ENCODE data around the gene CDHR4. TPM values are rescaled to one million over a fixed set of nuclear protein-coding genes. Genes with fewer than 3 reads are reported as not detected.
A peak's percentile ranks its signal among the peaks of the same experiment; 100 is the strongest.

Gene CDHR4
- total and polyA plus RNA-seq, 10 donors: 0.06 to 0.29 TPM; not detected in 8

GRCh38 chr3:49799105-49799504, 568 bp downstream of the CDHR4 start:
- Histone ChIP-seq H3K9me3 (no peaks in the 10 kb centered on the region), H3K4me3 (no peak overlapping the region), H3K27ac (no peak overlapping the region), H3K36me3 (no peaks in the 10 kb centered on the region), H3K27me3 (replicated peaks in 1 of 7) (no peaks in the 10 kb centered on the region), H3K4me1 (peaks cover 3 to 20% (median 14%) of the 10 kb centered on the region in 6 donors)
- WGBS, 5 donors: 57 to 91% (median 73%) methylated on average over 1 of the region's 1 CpG
- TF ChIP-seq POLR2AphosphoS5 (IDR thresholded peaks at IDR 0.05): no peak
- TF ChIP-seq, protein P1, sequence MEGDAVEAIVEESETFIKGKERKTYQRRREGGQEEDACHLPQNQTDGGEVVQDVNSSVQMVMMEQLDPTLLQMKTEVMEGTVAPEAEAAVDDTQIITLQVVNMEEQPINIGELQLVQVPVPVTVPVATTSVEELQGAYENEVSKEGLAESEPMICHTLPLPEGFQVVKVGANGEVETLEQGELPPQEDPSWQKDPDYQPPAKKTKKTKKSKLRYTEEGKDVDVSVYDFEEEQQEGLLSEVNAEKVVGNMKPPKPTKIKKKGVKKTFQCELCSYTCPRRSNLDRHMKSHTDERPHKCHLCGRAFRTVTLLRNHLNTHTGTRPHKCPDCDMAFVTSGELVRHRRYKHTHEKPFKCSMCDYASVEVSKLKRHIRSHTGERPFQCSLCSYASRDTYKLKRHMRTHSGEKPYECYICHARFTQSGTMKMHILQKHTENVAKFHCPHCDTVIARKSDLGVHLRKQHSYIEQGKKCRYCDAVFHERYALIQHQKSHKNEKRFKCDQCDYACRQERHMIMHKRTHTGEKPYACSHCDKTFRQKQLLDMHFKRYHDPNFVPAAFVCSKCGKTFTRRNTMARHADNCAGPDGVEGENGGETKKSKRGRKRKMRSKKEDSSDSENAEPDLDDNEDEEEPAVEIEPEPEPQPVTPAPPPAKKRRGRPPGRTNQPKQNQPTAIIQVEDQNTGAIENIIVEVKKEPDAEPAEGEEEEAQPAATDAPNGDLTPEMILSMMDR (IDR thresholded peaks at IDR 0.05 in 8 of 11, conservative IDR thresholded peaks at IDR 0.05 in 3 of 11): no peak
- TF ChIP-seq POLR2A (IDR thresholded peaks at IDR 0.05): no peak
- intact Hi-C loops (cut with DNase I; ENCODE audit: low total_unique reads): no loop called here
- no peak for DNase-seq

- WGBS, 5 donors: 86 to 96% (median 90%) methylated on average over 16 to 24 of the region's 24 CpGs
- no peaks in the 10 kb centered on the region for H3K4me1 ChIP-seq
These were observed 4.5 kb downstream of the CDHR4 start for GRCh38 chr3:49794926-49795905.

DNA sequence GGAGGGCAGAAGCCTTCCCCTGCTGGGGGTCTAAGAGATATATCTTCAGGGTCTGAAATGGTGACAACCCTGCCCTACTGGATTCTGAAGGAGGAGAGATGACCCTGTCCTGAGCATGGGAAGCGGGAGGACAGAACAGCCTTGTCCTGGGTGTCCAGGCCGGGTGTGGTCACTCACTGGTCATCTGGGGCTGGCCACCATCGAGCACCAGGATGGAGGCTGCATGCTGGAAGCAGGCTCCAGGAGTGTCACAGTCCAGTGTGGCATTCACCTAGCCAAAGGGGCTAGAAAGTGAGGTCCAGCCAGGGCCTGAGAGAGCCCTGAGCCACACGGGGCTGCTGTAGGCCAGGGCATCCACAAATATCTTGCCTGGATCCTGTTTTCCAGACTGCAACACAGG, 5.2 kb downstream of the CDHR4 start:
- Histone ChIP-seq H3K4me3 (no peak overlapping the region), H3K4me1 (peaks cover 0 to 6% (median 0%) of the 10 kb centered on the region in 6 donors), H3K27me3 (replicated peaks in 1 of 7) (no peaks in the 10 kb centered on the region), H3K9me3 (no peaks in the 10 kb centered on the region), H3K36me3 (no peaks in the 10 kb centered on the region), H3K27ac (no peak overlapping the region)
- intact Hi-C loops (cut with DNase I; ENCODE audit: low total_unique reads): no loop called here
- TF ChIP-seq, protein P1 (IDR thresholded peaks at IDR 0.05 in 8 of 11, conservative IDR thresholded peaks at IDR 0.05 in 3 of 11): no peak
- DNase-seq: peak; percentile 56
- 74 to 89% (median 80%) methylated on average over 3 to 4 of the region's 4 CpGs for WGBS, 5 donors

More at GRCh38 chr3:49794926-49795905, 4.5 kb downstream of the CDHR4 start:
- Histone ChIP-seq H3K27ac (no peak overlapping the region), H3K27me3 (replicated peaks in 1 of 7) (no peaks in the 10 kb centered on the region), H3K36me3 (no peaks in the 10 kb centered on the region), H3K9me3 (no peaks in the 10 kb centered on the region), H3K4me3 (no peak overlapping the region)
- peak; percentile 63 for DNase-seq
- TF ChIP-seq POLR2AphosphoS5 (IDR thresholded peaks at IDR 0.05): no peak
- no peak for TF ChIP-seq POLR2A (IDR thresholded peaks at IDR 0.05)
- TF ChIP-seq, protein P1 (IDR thresholded peaks at IDR 0.05 in 8 of 11, conservative IDR thresholded peaks at IDR 0.05 in 3 of 11): no peak
- intact Hi-C loops (cut with DNase I; ENCODE audit: low total_unique reads): no loop called here

DNA sequence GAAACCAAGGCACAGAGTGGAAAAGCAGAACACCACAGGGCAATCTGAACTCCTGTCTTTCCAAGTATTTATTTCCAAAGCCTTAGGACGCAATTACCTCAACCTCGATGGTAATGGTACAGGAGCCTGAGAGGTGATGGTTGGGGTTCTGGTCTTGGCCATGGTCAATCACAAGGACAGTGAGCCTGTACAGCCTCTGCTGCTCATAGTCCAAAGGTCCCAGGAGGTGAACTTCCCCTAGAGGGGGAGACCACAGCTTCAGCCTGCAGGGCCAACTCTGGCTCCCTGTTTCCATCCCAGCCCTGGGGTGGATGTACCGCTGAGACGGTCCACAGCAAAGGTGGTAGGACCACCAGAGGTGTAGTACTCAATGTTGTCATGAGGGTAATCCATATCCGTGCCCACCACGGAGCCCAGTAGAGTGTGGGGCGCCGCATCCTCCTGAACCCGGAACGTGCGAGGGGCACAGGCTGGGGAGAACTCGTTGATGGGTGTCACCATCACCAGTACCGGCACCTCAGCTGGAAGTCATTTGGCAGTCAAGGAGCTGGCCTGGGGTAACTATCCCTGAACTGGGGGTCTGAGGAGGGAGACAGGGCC, 6.1 kb downstream of the CDHR4 start:
- intact Hi-C loops (cut with DNase I; ENCODE audit: low total_unique reads): no loop called here
- 93 to 97% (median 95%) methylated on average over 13 of the region's 13 CpGs for WGBS, 5 donors
- no peaks in the 10 kb centered on the region for H3K9me3 ChIP-seq
- peaks cover 0 to 6% (median 0%) of the 10 kb centered on the region in 6 donors for H3K4me1 ChIP-seq
- H3K36me3 ChIP-seq: no peaks in the 10 kb centered on the region
- peak; percentile 51 for DNase-seq
- H3K4me3 ChIP-seq: no peak overlapping the region
- TF ChIP-seq POLR2AphosphoS5 (IDR thresholded peaks at IDR 0.05): no peak
- TF ChIP-seq POLR2A (IDR thresholded peaks at IDR 0.05): no peak
- TF ChIP-seq, protein P1 (IDR thresholded peaks at IDR 0.05 in 8 of 11, conservative IDR thresholded peaks at IDR 0.05 in 3 of 11): no peak
- no peaks in the 10 kb centered on the region for H3K27me3 ChIP-seq (replicated peaks in 1 of 7)
- no peak overlapping the region for H3K27ac ChIP-seq
